Ectodermal cell (in vitro differentiated cells): Measurements from ENCODE around the gene CEBPG.

Source experiments
- H3K27ac ChIP-seq: 2 replicates; pipeline ENCODE4 v1.7.0; 2013; ENCODE audit warnings: mild to moderate bottlenecking, low read depth, low read length; ENCODE audit not compliant: insufficient read depth, poor library complexity, severe bottlenecking
- H3K27me3 ChIP-seq: 2 replicates; pipeline ENCODE4 v1.7.0; 2013; ENCODE audit warnings: mild to moderate bottlenecking, low read length; ENCODE audit not compliant: insufficient read depth, control insufficient read depth, poor library complexity, severe bottlenecking
- H3K36me3 ChIP-seq: one replicate; pipeline ENCODE4 v1.7.0; 2013; ENCODE audit warnings: low read length; ENCODE audit not compliant: control insufficient read depth, insufficient read depth
- H3K4me1 ChIP-seq: one replicate; pipeline ENCODE4 v1.7.0; 2013; ENCODE audit warnings: low read length; ENCODE audit not compliant: control insufficient read depth, insufficient read depth
- H3K4me3 ChIP-seq: 2 replicates; pipeline ENCODE4 v1.7.0; 2013; ENCODE audit warnings: low read depth, low read length, control low read depth; ENCODE audit not compliant: insufficient read depth
- H3K9me3 ChIP-seq: 2 replicates; pipeline ENCODE4 v1.7.0; 2013; ENCODE audit warnings: mild to moderate bottlenecking, low read length, moderate library complexity; ENCODE audit not compliant: control insufficient read depth
- WGBS, 2 experiments: methylation state at CpG; one replicate each; pipeline ENCODE4 v1.1.7; 2013; ENCODE audit warnings: missing lambda C conversion rate in 2 of 2; 5-methylcytosine and 5-hydroxymethylcytosine counted together

Gene CEBPG

GRCh38 chr19:33388725-33389420, 15.4 kb downstream of the CEBPG start:
- Histone ChIP-seq H3K4me3 (no peak overlapping the region), H3K27me3 (no peaks in the 10 kb centered on the region), H3K9me3 (no peaks in the 10 kb centered on the region), H3K36me3 (no peaks in the 10 kb centered on the region), H3K4me1 (no peaks in the 10 kb centered on the region), H3K27ac (no peak overlapping the region)
- WGBS, 2 experiments, result 94% methylated on average over 28 of the region's 28 CpGs

- H3K27me3 ChIP-seq, result no peaks in the 10 kb centered on the region
- WGBS, 2 experiments, result 91 to 93% methylated on average over 22 of the region's 22 CpGs
- H3K27ac ChIP-seq, result no peak overlapping the region
- H3K4me3 ChIP-seq, result no peak overlapping the region
- H3K36me3 ChIP-seq, result no peaks in the 10 kb centered on the region
- no peaks in the 10 kb centered on the region for H3K4me1 ChIP-seq
- H3K9me3 ChIP-seq, result no peaks in the 10 kb centered on the region
Measured at GRCh38 chr19:33389421-33390100, 16.1 kb downstream of the CEBPG start.

DNA sequence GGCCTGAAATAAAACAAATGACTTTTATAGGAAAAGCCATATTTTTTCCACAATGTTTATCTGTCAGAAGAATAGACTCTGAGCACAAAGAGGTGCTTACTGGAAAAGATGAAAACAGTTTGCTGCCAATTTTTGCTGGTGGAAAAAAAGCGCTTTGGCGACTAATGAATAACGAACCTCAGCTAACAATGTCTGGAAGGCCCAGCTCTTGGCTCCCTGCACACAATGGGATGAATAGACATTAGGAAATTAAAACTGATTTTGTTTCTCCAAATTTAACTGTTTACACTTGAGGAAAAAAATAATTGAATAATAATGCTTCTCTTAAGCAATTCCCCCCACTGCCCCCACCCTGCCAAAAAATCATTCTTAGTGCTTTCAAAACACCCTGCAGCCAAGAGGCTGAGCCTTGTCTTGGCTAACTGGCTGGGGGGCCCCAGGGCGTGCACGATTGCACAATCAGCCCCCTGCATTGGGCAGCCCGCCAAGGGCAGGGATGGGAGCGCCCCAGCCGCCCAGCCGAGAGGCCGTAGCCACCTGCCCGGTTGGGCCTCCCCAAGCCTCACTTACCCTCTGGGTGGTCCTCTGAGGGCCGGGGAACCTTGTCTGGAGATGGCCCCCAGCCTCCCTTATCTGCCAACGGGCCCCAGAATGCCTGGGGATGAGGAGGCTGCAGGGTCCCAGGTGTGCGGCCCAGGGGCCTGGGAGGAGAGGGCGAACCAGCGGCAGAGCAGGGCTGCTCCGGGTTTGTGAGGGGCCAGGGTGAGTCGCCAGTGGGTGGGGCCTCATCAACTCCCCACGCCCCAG, 16.8 kb downstream of the CEBPG start:
- WGBS, 2 experiments, result 93% methylated on average over 19 of the region's 19 CpGs
- no peak overlapping the region for H3K27ac ChIP-seq
- no peaks in the 10 kb centered on the region for H3K27me3 ChIP-seq
- H3K4me1 ChIP-seq, result no peaks in the 10 kb centered on the region
- H3K36me3 ChIP-seq, result no peaks in the 10 kb centered on the region
- H3K9me3 ChIP-seq, result no peaks in the 10 kb centered on the region
- no peak overlapping the region for H3K4me3 ChIP-seq

DNA sequence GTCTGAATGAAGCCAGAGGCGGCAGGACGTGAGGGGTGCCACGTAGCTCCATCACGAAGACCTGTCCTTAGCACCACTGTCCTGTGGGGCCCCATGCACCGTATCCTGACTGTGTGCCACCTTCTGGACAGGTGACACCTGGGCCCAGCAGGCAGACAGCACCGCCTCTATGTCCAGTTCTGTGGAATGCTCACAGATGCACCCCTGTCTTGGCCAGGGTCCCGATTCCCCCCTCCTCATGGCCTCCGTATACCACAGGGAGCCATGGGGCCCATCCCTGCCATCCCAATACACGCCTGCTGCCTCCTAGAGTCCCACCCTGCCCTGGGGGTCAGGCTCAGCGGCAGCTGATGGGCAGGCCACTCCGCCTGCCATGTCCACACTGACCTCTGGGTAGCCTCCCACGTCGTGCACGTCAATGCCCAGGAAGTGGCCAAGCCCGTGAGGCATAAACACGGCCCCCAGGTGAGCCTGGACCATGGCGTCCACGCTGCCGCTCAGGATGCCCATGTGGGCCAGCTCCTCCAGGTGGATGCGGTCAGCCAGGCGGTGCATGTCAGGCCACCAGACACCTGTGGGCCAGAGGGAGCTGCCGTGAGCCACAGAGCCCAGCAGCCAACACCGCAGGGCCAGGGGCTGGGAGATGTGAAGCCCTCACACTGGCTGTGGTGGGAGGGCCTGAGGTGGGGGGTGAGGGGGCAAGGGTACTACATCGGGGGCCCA, 17.6 kb downstream of the CEBPG start:
- Histone ChIP-seq H3K27ac (no peak overlapping the region), H3K27me3 (no peaks in the 10 kb centered on the region), H3K4me3 (no peak overlapping the region), H3K36me3 (no peaks in the 10 kb centered on the region), H3K4me1 (no peaks in the 10 kb centered on the region), H3K9me3 (no peaks in the 10 kb centered on the region)
- 96% methylated on average over 24 of the region's 24 CpGs for WGBS, 2 experiments

DNA sequence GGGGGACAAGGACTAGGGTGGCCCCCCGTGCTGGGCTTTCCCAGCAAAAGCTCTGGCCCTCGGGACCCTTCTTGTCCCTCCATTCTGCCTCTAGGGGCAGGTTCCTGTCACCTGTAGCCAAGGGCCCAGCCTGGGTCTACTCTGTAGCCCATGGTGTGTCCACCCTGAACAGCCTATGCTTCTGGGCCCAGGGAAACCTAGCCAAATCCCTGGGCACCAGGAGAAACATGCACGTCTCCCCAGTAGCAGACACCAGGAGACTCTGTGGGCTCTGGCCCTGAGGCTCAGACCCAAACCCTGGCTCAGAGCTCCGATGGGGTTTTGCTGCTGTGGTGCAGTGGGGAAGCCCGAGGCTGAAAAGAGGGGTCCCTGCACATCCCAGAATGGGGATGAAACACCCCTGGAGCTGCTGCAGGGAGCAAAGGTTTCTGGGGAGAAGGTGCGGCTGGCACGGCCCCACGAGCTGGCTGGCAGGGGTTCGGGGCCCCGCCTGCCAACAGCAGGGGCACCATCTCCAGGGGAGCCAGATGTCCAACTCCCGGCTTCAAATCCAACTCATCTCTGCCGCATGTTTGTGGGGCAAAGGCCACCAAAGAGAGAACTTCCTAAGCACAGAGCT, 18.2 kb downstream of the CEBPG start:
- H3K27ac ChIP-seq, result no peak overlapping the region
- no peaks in the 10 kb centered on the region for H3K9me3 ChIP-seq
- WGBS, 2 experiments, result 93 to 95% methylated on average over 12 of the region's 12 CpGs
- no peaks in the 10 kb centered on the region for H3K4me1 ChIP-seq
- no peaks in the 10 kb centered on the region for H3K36me3 ChIP-seq
- H3K4me3 ChIP-seq, result no peak overlapping the region
- no peaks in the 10 kb centered on the region for H3K27me3 ChIP-seq

GRCh38 chr19:33392341-33393285, 19.1 kb downstream of the CEBPG start:
- H3K9me3 ChIP-seq, result no peaks in the 10 kb centered on the region
- no peak overlapping the region for H3K27ac ChIP-seq
- H3K4me1 ChIP-seq, result no peaks in the 10 kb centered on the region
- no peak overlapping the region for H3K4me3 ChIP-seq
- no peaks in the 10 kb centered on the region for H3K36me3 ChIP-seq
- no peaks in the 10 kb centered on the region for H3K27me3 ChIP-seq
- WGBS, 2 experiments, result 91% methylated on average over 39 of the region's 39 CpGs

DNA sequence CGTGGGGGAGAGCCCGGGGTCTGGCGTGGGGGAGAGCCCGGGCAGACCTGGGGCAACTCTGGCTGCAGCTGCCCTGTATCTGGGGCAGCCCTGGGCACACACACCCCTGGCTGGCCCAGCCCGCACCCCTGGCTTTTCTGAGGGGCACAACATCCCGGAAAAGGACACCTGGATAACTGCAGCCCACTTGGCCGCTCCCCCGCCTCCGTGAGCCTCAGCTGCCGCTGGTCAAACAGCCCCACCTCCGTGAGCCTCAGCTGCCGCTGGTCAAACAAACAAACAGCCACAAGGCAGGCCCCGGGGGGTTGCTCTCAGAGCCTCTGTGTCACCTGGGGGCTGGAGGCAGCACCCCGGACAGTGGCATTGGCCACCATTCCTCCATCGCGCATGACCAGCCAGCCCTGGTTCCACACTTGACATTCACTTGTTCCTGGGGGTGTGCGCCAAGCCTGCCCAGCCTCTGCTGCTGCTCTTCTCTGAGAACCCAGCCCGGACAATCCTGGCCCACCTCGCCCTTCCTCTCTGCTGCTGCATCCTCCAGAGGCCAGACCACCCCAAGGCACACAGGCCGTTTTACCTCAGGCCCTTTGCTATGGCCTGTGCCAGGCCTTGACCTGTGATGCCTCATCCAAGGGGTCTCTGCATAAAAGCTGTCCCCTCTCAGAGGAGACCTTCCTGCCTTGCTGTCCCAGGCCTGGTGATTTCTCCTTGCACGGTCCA, 19.9 kb downstream of the CEBPG start:
- Histone ChIP-seq H3K9me3 (no peaks in the 10 kb centered on the region), H3K27ac (no peak overlapping the region), H3K4me3 (no peak overlapping the region), H3K36me3 (no peaks in the 10 kb centered on the region), H3K4me1 (no peaks in the 10 kb centered on the region), H3K27me3 (no peaks in the 10 kb centered on the region)
- 77 to 79% methylated on average over 21 of the region's 21 CpGs for WGBS, 2 experiments

GRCh38 chr19:33394006-33394722, 20.7 kb downstream of the CEBPG start:
- Histone ChIP-seq H3K27me3 (no peaks in the 10 kb centered on the region), H3K9me3 (no peaks in the 10 kb centered on the region), H3K4me1 (no peaks in the 10 kb centered on the region), H3K27ac (no peak overlapping the region), H3K36me3 (no peaks in the 10 kb centered on the region), H3K4me3 (no peak overlapping the region)
- WGBS, 2 experiments, result 89 to 93% methylated on average over 30 of the region's 30 CpGs
